Endothelial cell of umbilical vein (primary cell): ENCODE data around the gene ARHGEF11. TPM values are rescaled to one million over a fixed set of nuclear protein-coding genes. Genes with fewer than 3 reads are reported as not detected.
A peak's percentile ranks its signal among the peaks of the same experiment; 100 is the strongest.

Source experiments
- BruUV-seq: library from RNA; stranded (reverse); fragments of 400-500 nt; replicated peaks from 2 replicates; lab custom pipeline; 2021; lab: Mats Ljungman, UMichigan
- CTCF ChIA-PET: fragments of 300-600, 350-600 bp; sonication (Branson Sonifier 250); formaldehyde crosslinking; loops from one replicate; lab custom pipeline; 2021; ENCODE audit warnings: antibody characterized with exemption, inconsistent platforms; lab: Charles Lee
- POLR2A ChIA-PET: fragments of 300-600, 350-600 bp; sonication (Branson Sonifier 250); formaldehyde crosslinking; loops from one replicate; lab custom pipeline; 2021; ENCODE audit warnings: antibody characterized with exemption, inconsistent platforms; lab: Charles Lee
- DNase-seq: peaks from one replicate; pipeline ENCODE4 v3.0.0-alpha.2; 2011; ENCODE audit warnings: low read depth, low spot score
- FAIRE-seq: peaks from 2 replicates; lab custom pipeline; 2011; peaks lifted over from hg19 to GRCh38; lab: Jason Lieb, UNC
- H2AFZ ChIP-seq: 2 replicates; pipeline ENCODE4 v1.6.0; 2012; ENCODE audit warnings: low read depth, low read length, control low read depth, inconsistent platforms
- H3K27ac ChIP-seq: 2 replicates; pipeline ENCODE4 v1.5.1; 2011; ENCODE audit warnings: low read depth, mild to moderate bottlenecking, control low read depth, low read length, moderate library complexity; ENCODE audit not compliant: insufficient read depth
- H3K27me3 ChIP-seq, 2 experiments: 2 replicates each; pipeline versions ENCODE4 v1.6.0 to v1.6.1; 2011; ENCODE audit warnings: low read length in 2 of 2, mixed read lengths in 1 of 2; ENCODE audit not compliant: control insufficient read depth in 2 of 2, insufficient read depth in 2 of 2
- H3K36me3 ChIP-seq, 2 experiments: 2 replicates in 1 of 2; 3 replicates in 1 of 2; pipeline ENCODE4 v1.5.1; 2011; ENCODE audit warnings: low read length in 2 of 2, mild to moderate bottlenecking in 1 of 2, moderate library complexity in 1 of 2; ENCODE audit not compliant: control insufficient read depth in 2 of 2, insufficient read depth in 2 of 2; ENCODE audit errors: extremely low read depth in 1 of 2
- H3K4me1 ChIP-seq: 3 replicates; pipeline ENCODE4 v1.5.1; 2011; ENCODE audit warnings: mild to moderate bottlenecking, low read length; ENCODE audit not compliant: control insufficient read depth, insufficient read depth; ENCODE audit errors: extremely low read depth
- H3K4me2 ChIP-seq: 2 replicates; pipeline ENCODE4 v1.6.1; 2011; ENCODE audit warnings: low read length, control low read depth, mixed read lengths; ENCODE audit not compliant: insufficient read depth
- H3K4me3 ChIP-seq, 3 experiments: fragments of 200-600 bp in 1 of 3; sonication (generic), shearing (Covaris generic) in 1 of 3; replicated peaks in 1 of 3; 2 replicates each; pipeline ENCODE4 v1.5.1; 2011 to 2016; ENCODE audit warnings: control low read depth in 3 of 3, low read length in 3 of 3, mild to moderate bottlenecking in 2 of 3, inconsistent platforms in 1 of 3, low read depth in 1 of 3, moderate library complexity in 1 of 3; ENCODE audit not compliant: insufficient read depth in 1 of 3
- H3K79me2 ChIP-seq: 2 replicates; pipeline ENCODE4 v1.6.0; 2012; ENCODE audit warnings: low read length, inconsistent platforms; ENCODE audit not compliant: control insufficient read depth, insufficient read depth
- H3K9ac ChIP-seq: replicated peaks from 2 replicates; pipeline ENCODE3; 2011; ENCODE audit warnings: low read length, control low read depth; ENCODE audit not compliant: insufficient read depth; ENCODE audit errors: extremely low read depth
- H3K9me1 ChIP-seq: replicated peaks from 3 replicates; pipeline ENCODE4 v1.6.0; 2011; ENCODE audit warnings: mild to moderate bottlenecking, low read length; ENCODE audit not compliant: control insufficient read depth, insufficient read depth; ENCODE audit errors: extremely low read depth
- H3K9me3 ChIP-seq: replicated peaks from 2 replicates; pipeline ENCODE4 v1.5.1; 2012; ENCODE audit warnings: low read length, inconsistent platforms; ENCODE audit not compliant: control insufficient read depth, insufficient read depth
- H4K20me1 ChIP-seq: replicated peaks from 2 replicates; pipeline ENCODE3; 2011; ENCODE audit warnings: mild to moderate bottlenecking, low read length; ENCODE audit not compliant: control insufficient read depth, insufficient read depth; ENCODE audit errors: extremely low read depth
- EZH2 ChIP-seq: IDR thresholded peaks from 2 replicates; pipeline ENCODE4 v1.6.1; 2012; ENCODE audit warnings: borderline replicate concordance, low read depth, mild to moderate bottlenecking, moderate library complexity, low read length, inconsistent platforms; ENCODE audit not compliant: severe bottlenecking
- FOS ChIP-seq: IDR thresholded peaks from 2 replicates; pipeline ENCODE4 v1.6.1; 2011; ENCODE audit warnings: mild to moderate bottlenecking, low read length, moderate library complexity, borderline replicate concordance; ENCODE audit not compliant: insufficient read depth
- GATA2 ChIP-seq: IDR thresholded peaks from 2 replicates; pipeline ENCODE4 v1.7.0; 2011; ENCODE audit warnings: low read depth, mild to moderate bottlenecking, moderate library complexity, mixed read lengths, low read length; ENCODE audit not compliant: insufficient read length, insufficient read depth
- JUN ChIP-seq: IDR thresholded peaks from 2 replicates; pipeline ENCODE4 v1.6.1; 2011; ENCODE audit warnings: borderline replicate concordance, low read depth; ENCODE audit not compliant: insufficient read length, insufficient read depth
- MYC ChIP-seq: IDR thresholded peaks from one replicate; pipeline ENCODE4 v1.6.1; 2011; ENCODE audit warnings: mild to moderate bottlenecking, low read depth, low read length
- POLR2A ChIP-seq: IDR thresholded peaks from 2 replicates; pipeline ENCODE4 v1.6.1; 2012; ENCODE audit warnings: low read depth, mild to moderate bottlenecking, control low read depth, low read length
- POLR2AphosphoS5 ChIP-seq: IDR thresholded peaks from 2 replicates; pipeline ENCODE4 v1.6.1; 2012; ENCODE audit warnings: low read depth, mild to moderate bottlenecking, control low read depth, low read length, moderate library complexity; ENCODE audit not compliant: insufficient read depth
- dilution Hi-C: fragments of 300-500 bp; cut with MboI; formaldehyde crosslinking; loops from one replicate; pipeline ENCODE4 v1.15.0; 2019; ENCODE audit warnings: low sequenced_read_pairs; ENCODE audit not compliant: extremely low pct_ligation_motif_present
- intact Hi-C: fragments of 100-400 bp; cut with micrococcal nuclease; formaldehyde crosslinking; loops from one replicate; pipeline ENCODE4 v1.10.0; 2022
- polyA plus RNA-seq, 4 experiments: library from polyadenylated mRNA; depleted of rRNA in 3 of 4; stranded (reverse) in 3 of 4; unstranded in 1 of 4; fragments of >200 nt; gene quantifications; 2 replicates each; pipeline versions ENCODE4 v1.2.1 to v1.2.3, GENCODE V29; 2011 to 2012; ENCODE audit warnings: missing spikeins in 1 of 4
- total RNA-seq: library from RNA; stranded (reverse); gene quantifications from 2 replicates; pipeline ENCODE4 v1.2.3, GENCODE V29; 2021
- TF ChIP-seq, protein P1 (sequence below): IDR thresholded peaks from 2 replicates; pipeline ENCODE4 v1.6.1; 2011; ENCODE audit not compliant: insufficient read depth, insufficient read length
- TF ChIP-seq, protein P2 (sequence below), 2 donors: IDR thresholded peaks; 1 replicate in 1 of 2; 2 replicates in 1 of 2; pipeline ENCODE4 v1.5.1; 2011; ENCODE audit warnings: low read length in 2 of 2, mild to moderate bottlenecking in 2 of 2, moderate library complexity in 2 of 2, control low read depth in 1 of 2, inconsistent platforms in 1 of 2, low read depth in 1 of 2; ENCODE audit not compliant: insufficient read depth in 1 of 2; ENCODE audit errors: extremely low read depth in 1 of 2

The ARHGEF11 gene
- total and polyA plus RNA-seq, 2 donors (not counting 3 experiments of a cell fraction or from before 2014, with no cell fraction given): 18.2 to 28.0 TPM

DNA sequence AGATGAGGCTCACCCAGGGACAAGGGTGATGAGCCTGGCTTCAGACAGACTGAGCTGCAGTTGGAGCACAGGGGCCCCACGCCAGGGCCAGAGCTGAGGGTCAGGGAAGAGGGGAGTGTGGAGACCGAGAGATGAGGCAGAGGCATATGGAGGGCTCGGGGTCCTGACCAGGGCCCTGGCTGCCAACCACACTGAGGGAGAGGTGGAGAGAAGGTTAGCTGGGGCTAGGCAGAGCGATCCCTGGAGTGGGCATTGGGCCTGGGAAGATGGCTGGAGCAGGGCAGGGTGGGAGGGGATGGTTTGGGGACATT is 144.0 kb downstream of the ARHGEF11 start:
- H3K36me3 ChIP-seq: peaks cover 7 to 16% of the 10 kb centered on the region in 2 experiments
- dilution Hi-C loops (no loop called here), intact Hi-C loops (no loop called here)
- H3K4me1 ChIP-seq: peaks cover 89% of the 10 kb centered on the region
- no peak overlapping the region for H3K9ac ChIP-seq
- H3K9me3 ChIP-seq: no peaks in the 10 kb centered on the region
- no peaks in the 10 kb centered on the region for H4K20me1 ChIP-seq
- H3K9me1 ChIP-seq: no peaks in the 10 kb centered on the region
- BruUV-seq: no TSS peak
- ChIA-PET POLR2A (no interaction called here), CTCF (interaction anchor here (1.0 to 2.0 kb wide), 8 partner anchors 9 to 174 kb away, joined by 3 to 8 read pairs (median 5); partner anchors contain the start of gene METTL25B)
- H3K4me3 ChIP-seq: no peak overlapping the region
- no peak overlapping the region for H3K4me2 ChIP-seq
- FAIRE-seq (no peak), DNase-seq (no peak)
- H3K79me2 ChIP-seq: peaks cover 92% of the 10 kb centered on the region
- H3K27me3 ChIP-seq: no peaks in the 10 kb centered on the region
- no peak overlapping the region for H2AFZ ChIP-seq
- H3K27ac ChIP-seq: peak overlapping the region; percentile 95
- no peak for TF ChIP-seq MYC
- TF ChIP-seq POLR2A: no peak
- TF ChIP-seq, protein P1, sequence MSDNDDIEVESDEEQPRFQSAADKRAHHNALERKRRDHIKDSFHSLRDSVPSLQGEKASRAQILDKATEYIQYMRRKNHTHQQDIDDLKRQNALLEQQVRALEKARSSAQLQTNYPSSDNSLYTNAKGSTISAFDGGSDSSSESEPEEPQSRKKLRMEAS: no peak
- no peak for TF ChIP-seq FOS
- TF ChIP-seq JUN: no peak
- TF ChIP-seq POLR2AphosphoS5: no peak
- TF ChIP-seq EZH2: no peak
- TF ChIP-seq GATA2: no peak
- TF ChIP-seq, protein P2, sequence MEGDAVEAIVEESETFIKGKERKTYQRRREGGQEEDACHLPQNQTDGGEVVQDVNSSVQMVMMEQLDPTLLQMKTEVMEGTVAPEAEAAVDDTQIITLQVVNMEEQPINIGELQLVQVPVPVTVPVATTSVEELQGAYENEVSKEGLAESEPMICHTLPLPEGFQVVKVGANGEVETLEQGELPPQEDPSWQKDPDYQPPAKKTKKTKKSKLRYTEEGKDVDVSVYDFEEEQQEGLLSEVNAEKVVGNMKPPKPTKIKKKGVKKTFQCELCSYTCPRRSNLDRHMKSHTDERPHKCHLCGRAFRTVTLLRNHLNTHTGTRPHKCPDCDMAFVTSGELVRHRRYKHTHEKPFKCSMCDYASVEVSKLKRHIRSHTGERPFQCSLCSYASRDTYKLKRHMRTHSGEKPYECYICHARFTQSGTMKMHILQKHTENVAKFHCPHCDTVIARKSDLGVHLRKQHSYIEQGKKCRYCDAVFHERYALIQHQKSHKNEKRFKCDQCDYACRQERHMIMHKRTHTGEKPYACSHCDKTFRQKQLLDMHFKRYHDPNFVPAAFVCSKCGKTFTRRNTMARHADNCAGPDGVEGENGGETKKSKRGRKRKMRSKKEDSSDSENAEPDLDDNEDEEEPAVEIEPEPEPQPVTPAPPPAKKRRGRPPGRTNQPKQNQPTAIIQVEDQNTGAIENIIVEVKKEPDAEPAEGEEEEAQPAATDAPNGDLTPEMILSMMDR (IDR thresholded peaks at IDR 0.05; ENCODE audit: extremely low read depth in 1 of 2, insufficient read depth in 1 of 2, low read depth in 1 of 2, low read length in 2 of 2): no peak
